Measurements from ENCODE around the gene LAPTM5.

The LAPTM5 gene

DNA sequence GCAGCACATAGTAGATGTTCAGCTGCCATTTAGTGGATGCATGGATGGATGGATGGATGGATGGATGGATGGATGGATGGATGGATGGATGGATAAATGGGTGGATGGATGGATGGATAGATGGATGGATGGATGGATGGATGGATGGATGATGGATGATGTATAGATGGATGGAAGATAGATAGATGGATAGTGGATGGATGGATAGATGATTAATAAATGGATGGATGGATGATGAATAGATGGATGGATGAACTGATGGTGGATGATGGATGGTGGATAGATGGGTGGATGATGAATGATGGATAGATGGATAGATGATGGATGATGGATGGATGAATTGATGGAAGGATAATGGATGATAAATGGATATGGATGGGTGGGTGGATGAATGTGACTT is 54.8 kb downstream of the LAPTM5 start:
- in situ Hi-C loops (cut with MboI; ENCODE audit: low sequenced_read_pairs) = no loop called here

DNA sequence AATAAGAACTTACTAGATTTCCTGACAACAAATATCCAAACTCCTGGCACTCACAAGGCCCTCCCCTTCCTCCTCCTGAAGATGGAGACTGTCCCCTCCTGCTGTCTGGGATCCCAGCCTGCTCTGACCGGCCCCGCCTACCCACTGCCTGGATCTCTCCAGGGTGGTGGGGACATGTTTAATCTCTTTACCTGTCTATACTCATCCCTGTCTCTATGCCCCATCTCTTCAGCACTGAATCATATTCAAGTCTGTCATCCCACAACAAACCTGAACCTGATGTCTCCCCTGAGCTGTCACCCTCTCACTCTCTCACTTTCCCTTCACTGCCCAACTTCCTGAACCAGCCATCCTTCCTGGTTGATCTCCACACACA is 56.3 kb downstream of the LAPTM5 start:
- in situ Hi-C loops (cut with MboI; ENCODE audit: low sequenced_read_pairs) = no loop called here

- in situ Hi-C loops (cut with MboI; ENCODE audit: low sequenced_read_pairs) = no loop called here
Observed at GRCh38 chr1:30700528-30701257, 56.9 kb downstream of the LAPTM5 start.

DNA sequence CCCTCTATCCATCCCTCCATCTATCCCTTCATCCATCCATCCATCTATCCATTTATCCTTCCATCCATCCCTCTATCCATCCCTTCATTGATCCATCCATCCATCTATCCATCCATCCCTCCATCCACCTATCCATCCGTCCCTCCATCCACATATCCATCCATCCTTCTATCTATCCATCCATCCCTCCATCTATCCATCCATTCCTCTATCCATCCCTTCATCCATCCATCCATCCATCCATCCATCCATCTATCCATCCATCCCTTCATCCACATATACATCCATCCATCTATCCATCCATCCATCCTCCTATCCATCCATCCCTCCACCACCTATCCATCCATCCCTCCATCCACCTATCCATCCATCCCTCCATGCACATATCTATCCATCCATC is 57.8 kb downstream of the LAPTM5 start:
- in situ Hi-C loops (cut with MboI; ENCODE audit: low sequenced_read_pairs) = loop anchor here (25.0 kb wide), 1 partner anchor 1437 kb away; no protein-coding TSS in a partner anchor

DNA sequence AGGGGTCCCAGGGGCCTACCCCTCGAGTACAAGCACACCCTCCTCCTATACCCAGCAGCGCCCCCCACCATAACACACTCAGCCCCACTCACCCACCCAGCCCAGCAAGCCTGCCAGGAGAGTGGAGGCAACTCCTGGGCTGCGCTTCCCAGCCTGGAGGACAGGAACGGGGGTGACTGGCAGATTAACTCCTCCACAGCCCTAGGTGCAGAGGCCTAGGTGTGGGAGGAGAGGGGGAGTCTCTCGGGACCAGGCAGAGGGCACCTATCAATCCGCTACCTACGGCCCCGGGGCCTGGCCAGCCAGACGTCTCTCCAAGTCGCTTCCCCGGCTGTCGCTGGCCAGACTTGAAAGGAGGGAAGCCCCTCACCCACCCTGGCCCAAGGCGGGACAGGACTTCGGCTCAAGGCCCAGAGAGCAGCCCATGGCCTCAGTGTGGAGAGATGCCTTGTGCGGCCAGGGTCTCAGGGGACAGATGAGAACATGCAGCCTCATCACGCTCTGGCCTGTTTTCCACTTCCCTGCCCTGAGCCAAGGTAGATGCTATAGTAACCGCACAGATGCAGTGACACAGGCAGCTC is 59.1 kb downstream of the LAPTM5 start:
- in situ Hi-C loops (cut with MboI; ENCODE audit: low sequenced_read_pairs) = loop anchor here (25.0 kb wide), 1 partner anchor 1436 kb away; no protein-coding TSS in a partner anchor

GRCh38 chr1:30697571-30698376 is 59.8 kb downstream of the LAPTM5 start:
- in situ Hi-C loops (cut with MboI; ENCODE audit: low sequenced_read_pairs) = loop anchor here (25.0 kb wide), 1 partner anchor 1435 kb away; no protein-coding TSS in a partner anchor

DNA sequence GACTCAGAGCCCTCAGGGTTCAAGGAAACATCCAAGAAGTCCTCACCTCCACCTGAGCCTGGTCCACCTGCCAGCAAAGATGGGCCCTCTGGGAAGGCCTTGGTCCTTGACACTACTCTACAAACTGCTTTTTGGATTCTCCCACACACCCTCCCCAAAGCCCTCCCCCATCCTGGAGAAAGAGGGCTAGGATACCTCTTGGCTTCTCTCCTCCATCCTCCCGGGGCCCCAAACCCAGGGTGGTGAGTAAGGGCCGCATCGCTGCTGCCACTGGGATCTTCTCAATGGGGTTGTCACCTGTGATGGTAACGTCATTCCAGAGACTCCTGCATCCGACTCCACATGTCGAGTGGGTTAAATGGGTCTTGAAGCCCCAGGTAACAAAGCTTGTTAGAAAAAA is 60.7 kb downstream of the LAPTM5 start:
- in situ Hi-C loops (cut with MboI; ENCODE audit: low sequenced_read_pairs) = loop anchor here (25.0 kb wide), 1 partner anchor 1435 kb away; no protein-coding TSS in a partner anchor

- in situ Hi-C loops (cut with MboI; ENCODE audit: low sequenced_read_pairs) = loop anchor here (25.0 kb wide), 1 partner anchor 1433 kb away; no protein-coding TSS in a partner anchor
Observed at GRCh38 chr1:30695439-30695841, 62.1 kb downstream of the LAPTM5 start.

- in situ Hi-C loops (cut with MboI; ENCODE audit: low sequenced_read_pairs) = loop anchor here (25.0 kb wide), 1 partner anchor 1432 kb away; no protein-coding TSS in a partner anchor
Observed at GRCh38 chr1:30694280-30695175, 63.0 kb downstream of the LAPTM5 start.

DNA sequence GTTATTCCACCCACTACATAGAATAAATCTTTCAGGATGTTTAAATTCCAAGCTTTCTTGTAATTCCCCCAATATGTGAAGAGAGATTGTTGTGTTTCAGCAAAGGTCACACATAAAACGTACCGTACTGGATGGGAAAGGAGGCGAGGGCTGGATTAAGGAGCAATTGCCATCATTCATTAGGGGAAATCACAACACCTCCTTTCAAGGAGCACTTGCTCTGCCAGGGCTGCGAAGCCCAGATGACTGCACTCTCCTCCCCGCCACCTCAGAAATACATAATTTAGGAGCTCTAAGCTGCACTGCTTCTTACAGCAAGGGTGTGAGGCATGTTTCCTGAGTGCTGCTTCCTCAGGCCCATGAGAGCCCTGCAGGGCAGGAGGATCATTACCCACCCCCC is 63.8 kb downstream of the LAPTM5 start:
- in situ Hi-C loops (cut with MboI; ENCODE audit: low sequenced_read_pairs) = loop anchor here (25.0 kb wide), 1 partner anchor 1432 kb away; no protein-coding TSS in a partner anchor

GRCh38 chr1:30693366-30693765 is 64.2 kb downstream of the LAPTM5 start:
- in situ Hi-C loops (cut with MboI; ENCODE audit: low sequenced_read_pairs) = loop anchor here (25.0 kb wide), 1 partner anchor 1431 kb away; no protein-coding TSS in a partner anchor

- in situ Hi-C loops (cut with MboI; ENCODE audit: low sequenced_read_pairs) = loop anchor here (25.0 kb wide), 1 partner anchor 1431 kb away; no protein-coding TSS in a partner anchor
Observed at GRCh38 chr1:30692948-30693301, 64.6 kb downstream of the LAPTM5 start.

- in situ Hi-C loops (cut with MboI; ENCODE audit: low sequenced_read_pairs) = loop anchor here (25.0 kb wide), 1 partner anchor 1430 kb away; no protein-coding TSS in a partner anchor
Observed at GRCh38 chr1:30692201-30692947, 65.2 kb downstream of the LAPTM5 start.

GRCh38 chr1:30691480-30691879 is 66.1 kb downstream of the LAPTM5 start:
- in situ Hi-C loops (cut with MboI; ENCODE audit: low sequenced_read_pairs) = loop anchor here (25.0 kb wide), 1 partner anchor 1429 kb away; no protein-coding TSS in a partner anchor

GRCh38 chr1:30689901-30690645 is 67.5 kb downstream of the LAPTM5 start:
- in situ Hi-C loops (cut with MboI; ENCODE audit: low sequenced_read_pairs) = loop anchor here (25.0 kb wide), 1 partner anchor 1428 kb away; no protein-coding TSS in a partner anchor

GRCh38 chr1:30688920-30689794 is 68.4 kb downstream of the LAPTM5 start:
- in situ Hi-C loops (cut with MboI; ENCODE audit: low sequenced_read_pairs) = loop anchor here (25.0 kb wide), 1 partner anchor 1427 kb away; no protein-coding TSS in a partner anchor

DNA sequence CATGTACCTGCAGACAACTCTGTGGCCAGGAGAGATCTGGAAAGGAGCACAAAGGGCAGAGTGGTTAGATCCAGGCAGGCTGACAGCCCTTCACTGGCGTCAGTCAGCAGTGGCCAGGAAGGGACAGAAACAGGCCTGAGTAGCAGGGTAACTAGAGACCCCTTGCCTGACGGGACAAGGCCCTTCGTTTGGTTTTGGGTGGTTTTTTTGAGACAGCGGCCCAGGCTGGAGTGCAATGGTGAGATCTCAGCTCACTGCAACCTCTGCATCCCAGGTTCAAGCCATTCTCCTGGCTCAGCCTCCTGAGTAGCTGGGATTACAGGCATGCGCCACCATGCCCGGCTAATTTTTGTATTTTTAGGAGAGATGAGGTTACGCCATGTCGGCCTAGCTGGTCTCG is 69.1 kb downstream of the LAPTM5 start:
- in situ Hi-C loops (cut with MboI; ENCODE audit: low sequenced_read_pairs) = loop anchor here (25.0 kb wide), 1 partner anchor 1426 kb away; no protein-coding TSS in a partner anchor

Data from HL-60/S4 treated with retinoic acid at 250 ng/mL for 4 days and 3 days (cell line).